OCI-M2 (cell line): Measurements from ENCODE around the gene GSPT1.

Source experiments
- DNase-seq: peaks from one replicate; lab custom pipeline; 2025; ENCODE audit not compliant: unreplicated experiment; lab: John Stamatoyannopoulos, UW

Gene GSPT1

DNA sequence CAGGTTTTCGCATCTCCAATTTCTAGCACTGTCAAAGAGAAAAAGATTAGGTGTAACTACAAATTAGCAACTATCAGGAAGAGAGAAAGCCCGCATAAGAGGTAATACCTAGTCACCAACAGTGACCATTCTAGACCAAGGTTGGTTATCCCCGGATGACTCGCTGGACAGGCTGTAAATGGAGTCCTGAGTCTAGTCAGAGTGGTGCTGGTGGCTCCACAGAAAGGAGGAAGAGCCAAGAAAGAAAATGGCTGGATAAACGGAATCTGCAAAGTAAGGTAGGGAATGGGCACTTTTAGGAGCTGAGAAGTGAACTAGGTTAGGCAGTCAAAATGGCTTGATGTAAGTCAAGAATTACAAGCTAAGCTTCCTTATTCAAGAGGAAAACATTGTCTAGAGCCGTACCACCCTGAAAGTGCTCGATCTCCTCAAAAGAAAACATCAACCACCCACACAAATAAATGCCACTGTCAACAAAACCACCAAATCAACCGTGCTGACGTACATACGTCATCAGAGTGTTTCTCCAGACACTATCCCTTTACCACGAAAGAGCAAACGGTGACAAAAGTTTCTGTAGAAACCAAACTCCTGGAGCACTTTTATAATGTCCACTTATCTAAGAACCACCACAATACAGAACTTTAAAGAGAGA, 2.2 kb downstream of the GSPT1 start:
- no peak for DNase-seq

DNA sequence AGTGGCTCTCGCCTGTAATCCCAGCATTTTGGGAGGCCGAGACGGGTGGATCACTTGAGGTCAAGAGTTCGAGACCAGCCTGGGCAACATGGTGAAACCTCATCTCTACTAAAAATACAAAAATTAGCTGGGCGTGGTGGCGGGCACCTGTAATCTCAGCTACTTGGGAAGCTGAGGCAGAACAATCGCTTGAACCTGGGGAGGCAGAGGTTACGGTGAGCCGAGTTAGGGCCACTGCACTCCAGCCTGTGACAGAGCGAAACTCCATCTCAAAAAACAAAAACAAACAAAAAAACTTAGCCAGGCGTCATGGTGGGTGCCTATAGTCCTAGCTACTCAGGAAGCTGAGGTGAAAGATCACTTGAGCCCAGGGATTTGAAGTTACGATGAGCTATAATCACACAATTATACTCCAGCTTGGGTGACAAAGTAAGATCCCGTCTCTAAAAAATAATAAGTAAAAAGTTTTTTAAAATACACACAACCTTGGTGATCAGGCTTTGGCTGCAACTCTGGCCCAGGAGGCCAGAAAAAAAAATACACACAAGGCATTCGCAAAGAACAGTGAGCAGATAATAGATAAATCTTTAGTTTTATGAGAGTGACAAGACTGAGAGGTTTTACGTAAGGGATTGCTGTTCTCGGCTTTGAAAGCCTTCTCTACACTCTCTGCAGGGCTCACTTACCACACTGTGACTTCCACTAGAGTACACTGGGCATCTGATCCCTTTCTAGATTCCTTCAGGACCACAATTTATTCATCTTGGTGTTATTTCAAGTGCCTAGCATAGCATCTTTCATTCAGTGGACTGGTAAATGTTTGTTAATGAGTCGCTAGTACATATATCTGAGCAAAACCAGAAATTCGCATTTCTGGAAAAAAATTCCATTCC, 5.9 kb downstream of the GSPT1 start:
- DNase-seq = no peak

DNA sequence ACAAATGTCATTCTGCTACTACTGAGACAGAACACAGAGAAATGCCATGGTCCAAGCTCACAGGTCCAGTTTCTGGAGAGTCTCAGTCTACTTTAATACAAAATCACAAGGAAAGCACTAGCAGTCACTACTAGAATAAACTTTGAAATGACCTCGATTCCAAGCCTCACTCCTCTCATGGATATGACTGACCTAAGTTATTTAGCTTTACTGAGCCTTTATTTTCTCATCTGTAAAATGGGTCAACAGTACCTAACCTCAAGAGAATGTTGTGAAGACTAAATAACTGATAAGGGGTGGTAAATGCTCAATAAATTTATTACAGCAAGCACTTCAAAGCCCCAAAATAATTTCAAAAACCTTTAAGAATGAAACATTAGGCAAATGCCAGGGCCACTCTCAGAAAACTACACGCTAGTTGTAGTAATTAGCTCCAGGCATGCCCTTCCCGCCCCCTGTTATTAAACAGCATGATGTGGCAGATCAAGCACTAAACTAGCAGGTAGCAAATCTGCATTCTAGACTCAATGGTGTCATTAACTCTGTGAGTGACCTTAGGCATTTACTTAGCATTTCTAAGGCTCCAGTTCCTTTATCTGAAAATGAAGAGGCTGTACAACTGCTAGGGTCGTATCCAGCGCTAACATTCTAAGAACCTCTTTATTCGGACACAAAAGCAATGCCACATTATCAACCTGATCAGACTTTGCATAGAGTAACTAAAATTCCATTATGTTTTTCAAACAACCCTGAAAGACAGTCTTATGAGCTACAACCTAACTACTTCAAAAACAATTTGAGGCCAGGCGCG, 8.4 kb downstream of the GSPT1 start:
- no peak for DNase-seq

GRCh38 chr16:11903906-11904305, 11.8 kb downstream of the GSPT1 start:
- no peak for DNase-seq

GRCh38 chr16:11901091-11901490, 14.7 kb downstream of the GSPT1 start:
- DNase-seq = no peak

- no peak for DNase-seq
Measured at GRCh38 chr16:11896486-11897176, 19.1 kb downstream of the GSPT1 start.

GRCh38 chr16:11893571-11893970, 22.2 kb downstream of the GSPT1 start:
- DNase-seq = no peak

DNA sequence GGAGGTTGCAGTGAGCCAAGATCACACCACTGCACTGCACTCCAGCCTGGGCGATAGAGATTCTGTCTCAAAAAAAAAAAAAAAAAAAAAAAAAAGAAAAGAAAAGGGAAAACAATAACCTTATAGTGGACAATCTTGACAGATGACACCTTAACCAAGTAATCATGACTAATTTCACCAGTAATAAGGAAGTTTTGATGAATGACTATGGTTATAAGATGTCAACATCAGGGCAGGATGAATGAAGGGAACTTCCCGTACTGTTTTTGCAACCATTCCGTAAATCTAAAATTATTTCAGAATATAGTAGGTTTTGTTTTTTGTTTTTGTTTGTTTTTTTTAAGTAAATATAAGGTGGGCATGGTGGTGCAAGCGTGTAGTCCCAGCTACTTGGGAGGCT, 23.0 kb downstream of the GSPT1 start:
- no peak for DNase-seq

- DNase-seq = no peak
Measured at GRCh38 chr16:11890231-11890965, 25.4 kb downstream of the GSPT1 start.

GRCh38 chr16:11886881-11887280, 28.9 kb downstream of the GSPT1 start:
- DNase-seq = no peak

DNA sequence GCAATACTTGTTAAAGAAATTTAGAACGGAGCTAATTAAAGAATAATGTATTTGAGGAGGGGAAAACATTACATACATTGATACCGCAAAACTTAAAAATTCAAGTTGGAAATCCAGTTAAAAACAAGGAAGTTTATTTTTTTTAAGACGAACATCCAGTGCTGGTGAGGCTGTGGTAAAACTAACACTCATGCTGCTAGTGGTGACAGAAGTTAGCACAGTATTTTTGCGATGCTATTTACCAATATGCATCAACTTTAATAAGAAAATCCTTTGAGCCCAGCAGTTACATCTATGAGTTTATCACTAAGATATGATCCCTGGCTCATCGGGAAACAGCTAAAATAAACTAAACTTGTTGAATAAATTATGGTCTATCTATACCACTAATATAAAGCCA, 31.7 kb downstream of the GSPT1 start:
- no peak for DNase-seq

DNA sequence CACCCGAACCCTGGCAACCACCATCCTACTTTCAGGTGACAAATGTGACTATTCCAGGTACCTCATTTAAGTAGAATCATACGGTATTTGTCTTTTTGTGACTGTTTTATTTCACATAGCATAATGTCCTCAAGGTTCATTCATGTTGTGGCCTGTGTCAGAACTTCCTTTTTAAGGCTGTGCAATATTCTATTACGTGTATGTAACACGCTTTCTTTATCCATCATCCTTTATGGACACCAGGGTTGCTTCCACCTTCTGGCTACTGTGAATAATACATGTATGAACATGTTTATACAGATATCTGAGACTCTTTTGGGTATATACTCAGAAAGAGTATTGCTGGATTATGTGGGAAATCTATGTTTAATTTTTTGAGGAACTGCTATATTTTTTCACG, 35.7 kb downstream of the GSPT1 start:
- no peak for DNase-seq

DNA sequence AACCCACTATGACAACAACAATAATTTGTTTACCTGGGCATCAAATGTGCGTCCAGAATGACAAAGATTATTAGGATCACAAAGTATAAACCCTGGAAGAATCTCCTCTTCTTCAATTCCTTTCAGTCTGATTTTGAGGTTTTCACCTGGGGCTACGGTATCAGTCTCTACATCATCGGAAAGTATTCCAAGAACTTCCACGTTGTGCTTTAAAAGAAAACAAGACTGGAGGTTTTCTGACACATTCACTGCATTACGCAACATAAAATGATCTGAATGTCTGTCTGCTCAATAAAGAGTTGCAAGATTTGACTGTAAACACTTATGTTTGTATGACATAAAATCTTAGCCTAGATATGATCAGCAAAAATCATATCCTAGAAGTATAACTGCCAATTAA, 38.4 kb downstream of the GSPT1 start:
- DNase-seq = no peak

GRCh38 chr16:11876306-11876705, 39.5 kb downstream of the GSPT1 start:
- no peak for DNase-seq

- DNase-seq = no peak
Measured at GRCh38 chr16:11875721-11876120, 40.0 kb downstream of the GSPT1 start.

- DNase-seq = no peak
Measured at GRCh38 chr16:11871193-11871592, 44.6 kb downstream of the GSPT1 start.

DNA sequence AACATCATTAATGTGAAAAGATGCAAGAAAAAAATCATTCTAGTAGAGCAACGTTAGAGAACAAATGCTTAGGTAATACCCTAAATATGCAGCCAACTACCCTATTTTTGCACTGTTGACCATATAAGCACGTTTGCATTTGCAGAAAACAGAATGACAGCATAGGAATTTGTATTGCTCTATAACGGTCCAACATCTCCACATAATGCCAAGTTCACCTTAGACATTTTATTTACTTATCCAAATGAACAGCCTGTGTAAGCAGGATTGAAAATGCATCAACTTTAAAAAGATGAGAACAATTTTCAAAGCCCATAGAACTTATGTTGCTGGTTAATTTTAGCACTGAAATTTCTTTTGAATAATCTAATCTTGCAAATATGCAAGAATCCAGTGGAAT, 45.4 kb downstream of the GSPT1 start:
- no peak for DNase-seq

DNA sequence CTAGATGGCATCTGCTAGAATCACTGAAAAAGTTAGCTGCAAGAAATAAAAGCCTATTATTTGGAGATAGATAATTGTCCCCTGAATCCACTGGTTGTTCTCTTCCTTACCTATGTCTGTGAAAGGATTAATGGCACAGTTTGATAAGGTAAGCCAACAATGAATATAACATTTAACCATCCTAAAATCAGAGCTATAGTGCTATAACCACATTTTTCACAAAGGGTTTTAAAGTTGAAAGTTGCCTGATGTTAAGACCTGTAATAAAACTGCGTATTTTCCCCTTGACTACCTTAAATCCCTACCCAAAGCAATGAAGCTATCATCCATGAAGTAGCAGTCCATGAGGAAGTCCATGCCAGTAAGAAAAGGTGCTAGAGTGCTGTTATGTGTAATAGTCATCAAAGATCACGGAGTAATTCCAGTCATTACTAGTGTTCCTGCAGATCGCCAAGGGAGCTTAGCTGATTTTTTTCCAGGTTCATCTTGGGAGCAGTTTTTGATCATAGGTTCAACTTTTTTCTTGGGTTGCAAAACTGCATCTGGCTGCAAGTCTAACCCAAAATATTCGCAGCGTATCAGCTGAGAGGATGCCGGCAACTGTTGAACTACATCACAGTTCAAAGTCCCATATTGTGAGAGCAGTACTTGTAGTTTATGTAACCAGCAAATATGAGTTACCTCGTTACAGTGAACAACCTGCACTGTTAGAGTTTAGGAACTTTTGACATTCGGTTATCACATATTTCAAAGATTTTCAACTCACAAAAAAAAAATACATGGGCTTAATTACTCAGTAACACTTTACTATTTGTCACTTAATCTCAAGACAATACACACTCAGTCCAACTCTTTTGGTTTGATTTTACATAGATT, 46.2 kb downstream of the GSPT1 start:
- DNase-seq = no peak

GRCh38 chr16:11868412-11868980, 47.3 kb downstream of the GSPT1 start:
- DNase-seq = no peak
